Ishikawa (cell line): ENCODE measurements around the gene RASD1.

Source experiments
- CEBPB ChIP-seq: IDR thresholded peaks from 2 replicates; pipeline ENCODE4 v1.6.1; 2012
- CREB1 ChIP-seq: IDR thresholded peaks from 2 replicates; pipeline ENCODE4 v1.6.1; 2012; ENCODE audit warnings: low read depth
- EGR1 ChIP-seq: IDR thresholded peaks from 2 replicates; pipeline ENCODE4 v1.6.1; 2012
- EP300 ChIP-seq: IDR thresholded peaks from 2 replicates; pipeline ENCODE4 v1.6.1; 2012; ENCODE audit warnings: borderline replicate concordance
- FOXM1 ChIP-seq: IDR thresholded peaks from 2 replicates; pipeline ENCODE4 v1.6.1; 2012; ENCODE audit warnings: low read depth, borderline replicate concordance
- MAX ChIP-seq: IDR thresholded peaks from 2 replicates; pipeline ENCODE4 v1.6.1; 2012
- NFIC ChIP-seq: IDR thresholded peaks from 2 replicates; pipeline ENCODE4 v1.6.1; 2012
- RAD21 ChIP-seq: IDR thresholded peaks from 2 replicates; pipeline ENCODE4 v1.6.1; 2012; ENCODE audit warnings: low read depth
- REST ChIP-seq: IDR thresholded peaks from 2 replicates; pipeline ENCODE4 v1.6.1; 2012; ENCODE audit warnings: low read depth, mild to moderate bottlenecking
- TAF1 ChIP-seq: IDR thresholded peaks from 2 replicates; pipeline ENCODE4 v1.6.1; 2012; ENCODE audit warnings: low read depth, mild to moderate bottlenecking
- TCF12 ChIP-seq: IDR thresholded peaks from 2 replicates; pipeline ENCODE4 v1.6.1; 2012; ENCODE audit warnings: low read depth
- TEAD4 ChIP-seq: IDR thresholded peaks from 2 replicates; pipeline ENCODE4 v1.6.1; 2012
- USF1 ChIP-seq: IDR thresholded peaks from 2 replicates; pipeline ENCODE4 v1.6.1; 2012
- YY1 ChIP-seq: IDR thresholded peaks from 2 replicates; pipeline ENCODE4 v1.6.1; 2012; ENCODE audit warnings: low read depth
- ZBTB7A ChIP-seq: IDR thresholded peaks from 2 replicates; pipeline ENCODE4 v1.6.1; 2012; ENCODE audit warnings: low read depth

RASD1 gene

GRCh38 chr17:17506181-17506741 is 10.1 kb upstream of the RASD1 start:
- TF ChIP-seq TEAD4 (no peak), EP300 (no peak), NFIC (no peak), MAX (no peak), YY1 (no peak), RAD21 (no peak), FOXM1 (no peak), ZBTB7A (no peak), REST (no peak), CREB1 (no peak), USF1 (no peak), CEBPB (no peak), EGR1 (no peak), TAF1 (no peak), TCF12 (no peak)

GRCh38 chr17:17505610-17506171 is 9.5 kb upstream of the RASD1 start:
- TF ChIP-seq MAX, result no peak
- no peak for TF ChIP-seq CEBPB
- no peak for TF ChIP-seq TEAD4
- TF ChIP-seq TCF12, result no peak
- no peak for TF ChIP-seq USF1
- TF ChIP-seq EGR1, result no peak
- TF ChIP-seq YY1, result no peak
- TF ChIP-seq RAD21, result no peak
- no peak for TF ChIP-seq CREB1
- no peak for TF ChIP-seq ZBTB7A
- TF ChIP-seq NFIC, result no peak
- TF ChIP-seq TAF1, result no peak
- no peak for TF ChIP-seq REST
- no peak for TF ChIP-seq EP300
- TF ChIP-seq FOXM1, result no peak

GRCh38 chr17:17505151-17505550 is 9.0 kb upstream of the RASD1 start:
- TF ChIP-seq FOXM1 (no peak), TEAD4 (no peak), RAD21 (no peak), YY1 (no peak), TAF1 (no peak), MAX (no peak), NFIC (no peak), EP300 (no peak), CEBPB (no peak), CREB1 (no peak), REST (no peak), ZBTB7A (no peak), TCF12 (no peak), EGR1 (no peak), USF1 (no peak)
